DMS 273 treated with DMSO at 0.1 percent for 48 hours (cell line): ENCODE measurements around the gene PTX4.

ENCODE experiments used
- DNase-seq: peaks from one replicate; lab custom pipeline; 2025; lab: John Stamatoyannopoulos, UW

Gene PTX4

GRCh38 chr16:1523581-1524245 is 35.0 kb upstream of the PTX4 start:
- no peak for DNase-seq

GRCh38 chr16:1520461-1520860 is 31.7 kb upstream of the PTX4 start:
- DNase-seq: no peak

DNA sequence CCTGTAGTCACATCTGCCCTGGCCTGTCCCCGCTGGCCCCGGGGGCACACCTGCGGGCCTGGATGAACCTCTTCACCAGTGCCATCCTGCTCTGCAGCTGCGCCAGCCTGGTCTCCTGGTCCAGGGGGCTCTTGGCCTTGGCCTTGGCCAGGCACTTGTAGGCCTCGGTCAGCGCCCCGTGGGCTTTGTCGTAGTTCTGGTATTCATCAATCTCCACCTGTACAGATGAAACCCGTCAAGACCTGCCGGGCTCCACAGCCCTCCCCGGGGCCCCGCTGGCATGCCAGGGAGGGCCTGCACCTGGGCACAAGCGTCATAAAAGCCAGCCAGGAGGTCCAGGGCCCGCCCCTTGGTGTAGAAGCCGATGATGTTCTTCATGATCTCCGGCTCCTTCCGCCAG is 31.1 kb upstream of the PTX4 start:
- DNase-seq: no peak

DNA sequence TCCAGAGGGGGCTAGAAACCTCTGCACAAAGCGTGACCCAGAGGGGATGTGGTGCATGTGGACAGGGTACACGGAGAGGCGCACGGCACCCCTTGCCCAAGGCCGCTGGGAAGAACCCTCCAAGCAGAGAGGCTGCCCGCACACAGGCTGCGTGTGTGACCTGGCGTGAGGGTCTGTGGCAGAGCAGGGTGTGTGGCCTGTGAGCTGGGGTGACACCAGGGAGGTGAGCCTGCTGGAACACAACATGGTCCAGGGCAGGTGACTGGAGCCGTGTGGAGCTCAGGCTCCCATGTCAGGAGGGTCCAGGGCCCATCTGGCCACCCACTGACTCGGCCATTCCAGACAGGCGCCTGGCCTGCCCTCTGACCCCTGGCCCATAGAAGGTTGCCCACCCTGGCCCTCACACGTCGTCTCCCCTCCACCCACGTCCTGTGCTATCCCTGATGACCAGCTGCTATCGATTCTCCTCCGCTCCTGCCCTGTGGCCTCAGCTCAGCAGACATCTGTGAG is 29.9 kb upstream of the PTX4 start:
- DNase-seq: no peak

GRCh38 chr16:1514507-1514906 is 25.8 kb upstream of the PTX4 start:
- no peak for DNase-seq

DNA sequence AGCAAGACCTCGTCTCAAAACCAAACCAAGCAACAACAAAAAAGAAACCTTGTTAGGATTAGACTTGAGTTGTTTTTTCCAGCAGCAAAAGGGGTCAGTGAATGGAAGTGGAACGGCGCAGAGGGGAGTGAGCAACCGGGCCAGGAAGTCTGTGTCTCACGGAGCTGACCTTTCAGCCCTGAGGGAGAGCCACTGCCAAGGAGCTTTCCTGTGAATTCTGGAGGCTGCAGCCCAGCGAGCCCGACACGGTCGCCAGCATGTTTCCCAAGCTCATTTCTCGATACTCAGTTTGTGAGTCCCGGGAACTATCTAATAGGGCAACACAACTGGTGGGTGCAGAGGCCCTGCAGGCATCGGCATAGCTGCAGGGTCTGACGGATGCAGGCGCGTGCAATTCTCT is 24.0 kb upstream of the PTX4 start:
- DNase-seq: no peak

- no peak for DNase-seq
Measured at GRCh38 chr16:1511662-1512569, 23.2 kb upstream of the PTX4 start.

GRCh38 chr16:1510941-1511351 is 22.2 kb upstream of the PTX4 start:
- DNase-seq: no peak

DNA sequence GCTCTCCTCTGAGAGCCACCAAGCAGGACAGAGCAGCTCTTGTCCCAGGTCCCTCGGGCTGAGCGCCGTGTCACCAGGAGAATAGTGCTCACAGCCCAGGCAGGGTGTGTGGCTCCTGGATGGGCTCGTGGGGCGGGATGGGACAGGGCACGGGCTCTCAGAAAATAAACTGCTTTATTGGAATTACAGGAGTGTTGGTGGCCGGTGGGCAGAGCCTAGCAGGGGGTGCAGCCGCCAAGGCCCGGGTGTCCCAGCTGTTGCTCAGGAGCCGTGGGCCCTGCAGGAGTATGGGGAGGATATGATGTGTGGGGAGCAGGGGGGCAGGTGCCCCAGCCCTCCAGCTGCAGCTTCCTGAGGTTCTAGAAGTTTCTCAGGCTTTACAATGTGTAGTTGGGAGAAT is 21.5 kb upstream of the PTX4 start:
- DNase-seq: no peak

GRCh38 chr16:1509307-1510221 is 20.8 kb upstream of the PTX4 start:
- DNase-seq: no peak

DNA sequence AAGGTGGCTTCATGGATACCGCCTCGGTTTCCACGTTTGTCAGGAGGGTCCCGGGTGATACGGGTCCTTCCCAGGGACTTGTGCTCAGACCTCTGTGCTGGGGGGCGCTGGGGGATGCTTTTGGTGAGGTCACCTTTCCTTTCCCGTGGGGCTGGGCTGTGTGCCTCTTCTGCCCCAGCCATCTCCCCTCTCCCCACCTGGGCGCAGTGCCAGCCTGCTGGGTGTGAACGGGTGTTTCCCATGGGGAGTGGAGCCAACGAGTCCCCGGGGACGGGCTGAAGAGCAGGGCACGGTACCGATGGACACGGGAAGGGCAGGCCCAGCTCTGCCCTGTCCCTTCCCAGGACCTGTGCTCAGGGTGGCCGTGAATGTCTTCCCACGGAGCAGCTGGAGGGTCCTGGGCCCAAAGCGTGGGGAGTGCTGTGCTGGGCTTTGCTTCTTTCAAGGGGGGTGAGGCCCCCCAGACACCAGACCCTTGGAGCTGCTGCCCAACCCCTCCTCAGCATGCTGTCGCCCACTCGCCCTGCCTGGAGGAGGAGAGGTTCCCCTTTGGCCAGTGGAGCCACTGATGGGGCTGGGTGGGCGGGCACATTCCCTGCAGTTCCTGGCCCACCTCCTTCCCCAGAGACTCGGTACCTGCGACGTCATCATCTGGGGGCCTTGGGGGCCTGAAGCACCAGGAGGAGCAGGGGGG is 19.9 kb upstream of the PTX4 start:
- no peak for DNase-seq

GRCh38 chr16:1506494-1507213 is 17.9 kb upstream of the PTX4 start:
- DNase-seq: no peak

- no peak for DNase-seq
Measured at GRCh38 chr16:1505912-1506311, 17.2 kb upstream of the PTX4 start.

DNA sequence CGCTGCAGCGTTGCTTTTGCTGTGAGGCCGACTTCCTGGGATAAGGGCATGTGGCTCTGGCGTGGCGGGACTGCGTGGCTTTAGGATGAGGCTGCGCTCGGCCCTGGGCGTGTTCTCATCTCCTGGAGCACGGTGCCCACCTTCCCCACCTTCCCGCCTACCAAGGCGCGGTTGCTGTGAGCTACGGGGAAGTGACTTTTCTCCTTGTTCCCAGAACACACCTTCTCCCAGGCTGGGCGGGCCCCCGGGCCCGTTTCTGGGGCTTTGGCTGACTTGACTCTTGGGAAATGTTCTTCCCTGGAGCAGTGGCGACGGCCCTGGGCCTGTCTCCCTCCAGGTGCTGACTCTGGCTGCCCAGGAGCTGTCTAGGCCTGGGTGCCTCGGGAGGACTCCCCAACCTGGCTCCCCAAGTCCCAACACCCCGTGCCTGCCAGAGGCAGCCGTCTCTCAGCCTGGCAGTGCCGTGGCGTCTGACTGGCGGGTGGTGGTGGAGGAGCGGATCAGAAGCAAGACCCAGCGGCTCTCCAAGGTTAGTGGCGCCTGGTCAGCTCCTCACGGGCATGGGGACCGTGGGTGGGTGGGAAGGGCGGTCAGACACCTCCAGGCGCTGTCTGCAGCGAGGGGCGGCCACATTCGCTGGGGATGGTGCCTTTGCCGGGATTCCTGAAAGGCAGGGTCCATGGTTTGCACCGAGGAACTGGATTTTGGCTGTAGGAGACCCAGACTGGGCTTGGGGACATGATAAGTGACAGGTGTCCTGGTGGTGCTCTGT is 16.5 kb upstream of the PTX4 start:
- DNase-seq: no peak

- DNase-seq: no peak
Measured at GRCh38 chr16:1503110-1503955, 14.6 kb upstream of the PTX4 start.

- DNase-seq: no peak
Measured at GRCh38 chr16:1502092-1503004, 13.6 kb upstream of the PTX4 start.

- DNase-seq: no peak
Measured at GRCh38 chr16:1501630-1502029, 12.9 kb upstream of the PTX4 start.
